ENCODE measurements around the gene PSMB4.

DNA sequence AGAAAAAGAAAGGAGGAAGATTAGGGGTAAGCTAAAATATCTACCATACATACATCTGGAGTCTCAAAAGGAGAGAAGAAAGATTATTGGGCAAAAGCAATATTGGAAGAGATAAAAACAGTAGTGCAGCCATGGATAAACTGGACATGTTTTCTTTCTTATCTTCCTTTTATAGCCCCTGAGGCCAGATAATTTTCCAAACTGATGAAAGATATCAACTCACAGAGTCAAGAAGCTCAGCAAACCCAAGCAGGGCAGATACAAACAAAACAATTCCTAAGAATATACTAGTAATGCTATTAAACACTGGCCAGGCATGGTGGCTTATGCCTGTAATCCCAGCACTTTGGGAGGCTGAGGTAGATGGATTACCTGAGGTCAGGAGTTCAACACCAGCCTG is 5.8 kb upstream of the PSMB4 start:
- TF ChIP-seq POLR2A (IDR thresholded peaks at IDR 0.05), result no peak
- TF ChIP-seq, protein P1, sequence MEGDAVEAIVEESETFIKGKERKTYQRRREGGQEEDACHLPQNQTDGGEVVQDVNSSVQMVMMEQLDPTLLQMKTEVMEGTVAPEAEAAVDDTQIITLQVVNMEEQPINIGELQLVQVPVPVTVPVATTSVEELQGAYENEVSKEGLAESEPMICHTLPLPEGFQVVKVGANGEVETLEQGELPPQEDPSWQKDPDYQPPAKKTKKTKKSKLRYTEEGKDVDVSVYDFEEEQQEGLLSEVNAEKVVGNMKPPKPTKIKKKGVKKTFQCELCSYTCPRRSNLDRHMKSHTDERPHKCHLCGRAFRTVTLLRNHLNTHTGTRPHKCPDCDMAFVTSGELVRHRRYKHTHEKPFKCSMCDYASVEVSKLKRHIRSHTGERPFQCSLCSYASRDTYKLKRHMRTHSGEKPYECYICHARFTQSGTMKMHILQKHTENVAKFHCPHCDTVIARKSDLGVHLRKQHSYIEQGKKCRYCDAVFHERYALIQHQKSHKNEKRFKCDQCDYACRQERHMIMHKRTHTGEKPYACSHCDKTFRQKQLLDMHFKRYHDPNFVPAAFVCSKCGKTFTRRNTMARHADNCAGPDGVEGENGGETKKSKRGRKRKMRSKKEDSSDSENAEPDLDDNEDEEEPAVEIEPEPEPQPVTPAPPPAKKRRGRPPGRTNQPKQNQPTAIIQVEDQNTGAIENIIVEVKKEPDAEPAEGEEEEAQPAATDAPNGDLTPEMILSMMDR (IDR thresholded peaks at IDR 0.05), result no peak

All from lower leg skin (tissue), 3 donors.